Hepatocyte (in vitro differentiated cells): ENCODE results near the gene COBL.

Experiments
- EZH2 ChIP-seq: fragments of 200-600 bp; sonication (generic); IDR thresholded peaks from 2 replicates; pipeline ENCODE4 v1.6.1; 2016; ENCODE audit warnings: antibody characterized with exemption, mild to moderate bottlenecking, borderline replicate concordance
- EZH2phosphoT487 ChIP-seq: fragments of 200-600 bp; sonication (generic); IDR thresholded peaks from one replicate; pipeline ENCODE4 v1.6.1; 2018; ENCODE audit warnings: antibody characterized with exemption, mild to moderate bottlenecking, low read depth, moderate library complexity; ENCODE audit not compliant: unreplicated experiment, severe bottlenecking
- TF ChIP-seq, protein P1 (sequence below): fragments of 200-600 bp; sonication (generic); IDR thresholded peaks from 2 replicates; pipeline ENCODE4 v1.5.1; 2016; ENCODE audit warnings: antibody characterized with exemption, mild to moderate bottlenecking; ENCODE audit not compliant: poor library complexity

DNA sequence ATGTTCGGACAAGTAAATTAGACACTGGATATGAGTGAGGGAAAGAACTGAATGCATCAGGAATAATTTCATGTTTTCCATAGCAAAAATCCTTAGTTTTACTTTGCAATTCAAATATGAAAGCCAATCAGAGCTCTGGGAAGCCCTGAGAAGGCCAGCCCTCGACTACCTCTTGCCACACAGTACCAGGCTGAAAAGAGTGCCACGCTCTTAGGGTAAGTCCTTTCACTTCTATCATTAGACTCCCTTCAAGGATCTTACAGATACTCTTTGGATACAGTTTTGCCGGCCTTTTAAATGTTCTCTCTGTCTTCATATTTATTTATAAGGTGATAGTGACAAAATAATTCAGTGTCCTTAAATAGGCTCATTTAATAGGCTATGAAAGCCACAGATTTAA is 1.9 kb downstream of the COBL start:
- TF ChIP-seq, protein P1, sequence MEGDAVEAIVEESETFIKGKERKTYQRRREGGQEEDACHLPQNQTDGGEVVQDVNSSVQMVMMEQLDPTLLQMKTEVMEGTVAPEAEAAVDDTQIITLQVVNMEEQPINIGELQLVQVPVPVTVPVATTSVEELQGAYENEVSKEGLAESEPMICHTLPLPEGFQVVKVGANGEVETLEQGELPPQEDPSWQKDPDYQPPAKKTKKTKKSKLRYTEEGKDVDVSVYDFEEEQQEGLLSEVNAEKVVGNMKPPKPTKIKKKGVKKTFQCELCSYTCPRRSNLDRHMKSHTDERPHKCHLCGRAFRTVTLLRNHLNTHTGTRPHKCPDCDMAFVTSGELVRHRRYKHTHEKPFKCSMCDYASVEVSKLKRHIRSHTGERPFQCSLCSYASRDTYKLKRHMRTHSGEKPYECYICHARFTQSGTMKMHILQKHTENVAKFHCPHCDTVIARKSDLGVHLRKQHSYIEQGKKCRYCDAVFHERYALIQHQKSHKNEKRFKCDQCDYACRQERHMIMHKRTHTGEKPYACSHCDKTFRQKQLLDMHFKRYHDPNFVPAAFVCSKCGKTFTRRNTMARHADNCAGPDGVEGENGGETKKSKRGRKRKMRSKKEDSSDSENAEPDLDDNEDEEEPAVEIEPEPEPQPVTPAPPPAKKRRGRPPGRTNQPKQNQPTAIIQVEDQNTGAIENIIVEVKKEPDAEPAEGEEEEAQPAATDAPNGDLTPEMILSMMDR = no peak
- TF ChIP-seq EZH2 (no peak), EZH2phosphoT487 (no peak)
